Measurements from ENCODE around the gene BTBD2.

DNA sequence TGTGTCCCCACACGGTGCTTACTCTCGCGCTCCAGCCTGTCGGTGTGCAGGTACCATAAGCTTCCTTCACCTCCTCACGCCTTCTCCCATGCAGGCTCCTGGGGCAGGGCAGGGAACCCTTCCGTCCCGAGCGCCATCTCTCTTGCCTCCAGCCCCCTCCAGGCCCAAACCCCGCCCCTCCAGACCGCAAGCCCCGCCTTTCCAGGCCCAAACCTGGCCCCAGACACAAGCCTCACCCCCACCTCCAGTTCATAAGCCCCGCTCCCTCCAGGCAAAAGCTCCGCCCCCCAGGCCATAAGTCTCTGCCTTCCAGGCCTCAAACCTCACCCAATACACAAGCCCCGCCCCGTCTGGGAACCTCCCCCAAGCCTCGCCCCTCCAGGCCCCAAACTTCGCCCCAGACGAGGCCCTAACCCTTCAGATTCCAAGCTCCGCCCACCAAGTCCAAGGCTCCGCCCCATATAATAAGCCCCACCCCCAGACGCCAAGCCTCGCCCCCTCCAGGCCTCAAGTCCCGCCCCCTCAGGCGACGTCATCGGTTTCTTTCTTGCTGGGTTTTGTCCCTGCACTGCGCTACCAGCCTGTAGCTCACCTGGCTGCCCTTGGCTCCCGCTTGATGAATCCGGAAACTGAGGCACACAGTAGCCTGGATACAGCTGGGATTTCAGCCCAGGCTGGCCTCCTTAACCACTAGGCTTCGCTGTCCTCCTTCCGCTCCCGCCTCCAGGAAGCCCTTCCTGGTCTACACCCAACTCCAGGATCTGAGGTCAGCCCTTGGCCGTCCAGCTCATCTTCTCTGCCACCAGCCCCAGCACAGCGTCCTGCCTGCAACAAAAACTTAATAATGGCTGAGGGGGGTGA, 19.4 kb upstream of the BTBD2 start:
- TF ChIP-seq EZH2 (IDR thresholded peaks at IDR 0.05) (no peak), POLR2AphosphoS5 (IDR thresholded peaks at IDR 0.05; ENCODE audit: borderline replicate concordance, low read depth, low read length) (no peak), FOXP2 (optimal IDR thresholded peaks at IDR 0.05; ENCODE audit: control extremely low read depth, extremely low read length, insufficient read depth) (no peak)

Data from SK-N-MC (cell line).